HepG2 (cell line): ENCODE data around the gene DBNDD1. TPM values are rescaled to one million over a fixed set of nuclear protein-coding genes. Genes with fewer than 3 reads are reported as not detected.

Source experiments
- KAT8 ChIP-seq: IDR thresholded peaks from 2 replicates; pipeline ENCODE4 v1.6.1; 2016; ENCODE audit warnings: missing genetic modification reagents, missing compliant biosample characterization
- TAF1 ChIP-seq: sonication (generic); formaldehyde crosslinking; IDR thresholded peaks from 2 replicates; pipeline ENCODE4 v1.4.0; 2020; ENCODE audit warnings: missing genetic modification reagents
- ZSCAN12 ChIP-seq: sonication (generic); formaldehyde crosslinking; IDR thresholded peaks from 2 replicates; pipeline ENCODE4 v1.9.0; 2021; ENCODE audit warnings: mild to moderate bottlenecking, missing genetic modification reagents
- polyA plus RNA-seq, 8 experiments: library from polyadenylated mRNA; depleted of rRNA in 3 of 8; stranded (reverse) in 7 of 8; unstranded in 1 of 8; fragments of >200 nt; fragmentation: Illumina TruSeq in 4 of 8; extraction: Trizol in 4 of 8; gene quantifications; 2 replicates each; pipeline versions ENCODE4 v1.2.1 to v1.2.3, GENCODE V29; 2011 to 2016; ENCODE audit warnings: low read depth in 4 of 8, missing spikeins in 1 of 8, mixed read lengths in 1 of 8; ENCODE audit not compliant: insufficient read depth in 1 of 8
- total RNA-seq, 5 experiments: library from RNA; depleted of rRNA; stranded (reverse); fragments of >200 nt; fragmentation: Illumina TruSeq; extraction: Trizol; gene quantifications; 2 replicates each; pipeline ENCODE4 v1.2.3, GENCODE V29; 2016; ENCODE audit warnings: low read depth in 1 of 5
- TF ChIP-seq, protein P1 (sequence below): IDR thresholded peaks from 2 replicates; pipeline ENCODE4 v1.6.1; 2016; ENCODE audit warnings: low read depth, missing genetic modification reagents, missing compliant biosample characterization
- TF ChIP-seq, protein P2 (sequence below), 2 experiments: sonication (generic) in 1 of 2; formaldehyde crosslinking in 1 of 2; IDR thresholded peaks; 2 replicates each; pipeline versions ENCODE4 v1.5.1 to v1.6.1; 2011 to 2020; ENCODE audit warnings: borderline replicate concordance in 1 of 2, low read depth in 1 of 2, low read length in 1 of 2, mild to moderate bottlenecking in 1 of 2, missing genetic modification reagents in 1 of 2, moderate library complexity in 1 of 2
- TF ChIP-seq, protein P3 (sequence below): sonication (generic); formaldehyde crosslinking; IDR thresholded peaks from one replicate; pipeline ENCODE4 v1.5.1; 2020; ENCODE audit warnings: mild to moderate bottlenecking, missing genetic modification reagents; ENCODE audit errors: not compliant biosample characterization
- TF ChIP-seq, protein P4 (sequence below): sonication (generic); formaldehyde crosslinking; IDR thresholded peaks from 2 replicates; pipeline ENCODE4 v1.4.0; 2020; ENCODE audit warnings: mild to moderate bottlenecking, missing genetic modification reagents

Gene DBNDD1
- total and polyA plus RNA-seq, 2 of the 13 experiments (the other 11 are each of a cell fraction or from before 2014, with no cell fraction given), result 17.0 to 40.4 TPM

DNA sequence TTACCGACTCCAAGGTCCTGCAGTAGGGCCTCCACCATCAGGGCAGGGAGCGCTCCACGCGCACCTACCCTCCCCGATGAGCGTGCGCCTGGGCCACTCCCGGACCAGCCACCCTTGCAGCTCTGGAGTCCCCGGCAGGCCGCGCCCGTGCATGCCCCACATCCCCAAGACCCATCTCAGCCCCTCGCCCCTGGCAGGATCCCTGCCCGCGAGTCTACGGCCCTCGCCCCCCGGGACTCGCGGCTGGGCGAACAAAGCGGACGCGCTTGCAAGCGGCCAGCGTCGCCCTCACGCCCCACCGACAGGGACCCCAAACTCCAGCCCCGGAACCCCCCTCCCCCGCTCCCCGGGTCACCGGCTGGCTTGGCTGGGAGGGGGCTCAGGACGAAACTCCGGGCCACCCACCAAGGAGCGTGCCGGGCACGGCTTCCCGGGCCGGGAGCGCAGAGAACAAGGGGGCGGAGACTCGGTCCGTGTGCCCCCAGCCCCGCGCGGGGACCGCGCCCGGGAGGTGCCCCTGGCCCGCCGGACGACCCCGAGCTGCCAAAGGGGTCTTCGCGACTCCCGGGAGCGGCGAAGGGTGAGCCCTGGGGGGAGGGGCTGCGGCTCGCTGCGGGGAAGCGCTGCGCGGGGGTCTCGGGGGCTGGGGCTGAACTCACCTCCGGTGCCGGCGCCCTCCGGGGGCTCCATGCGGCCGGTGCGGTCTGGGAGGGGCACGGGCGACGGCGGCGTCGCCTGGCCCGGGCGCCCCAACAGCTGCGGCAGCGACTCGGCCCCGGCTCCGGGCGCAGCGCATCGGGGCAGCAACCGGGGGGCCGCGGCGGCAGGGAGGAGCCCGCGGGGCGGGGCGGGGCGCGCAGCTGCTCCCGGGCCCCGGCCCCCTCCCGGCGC is at the start of gene DBNDD1 (continued):
- TF ChIP-seq, protein P1, sequence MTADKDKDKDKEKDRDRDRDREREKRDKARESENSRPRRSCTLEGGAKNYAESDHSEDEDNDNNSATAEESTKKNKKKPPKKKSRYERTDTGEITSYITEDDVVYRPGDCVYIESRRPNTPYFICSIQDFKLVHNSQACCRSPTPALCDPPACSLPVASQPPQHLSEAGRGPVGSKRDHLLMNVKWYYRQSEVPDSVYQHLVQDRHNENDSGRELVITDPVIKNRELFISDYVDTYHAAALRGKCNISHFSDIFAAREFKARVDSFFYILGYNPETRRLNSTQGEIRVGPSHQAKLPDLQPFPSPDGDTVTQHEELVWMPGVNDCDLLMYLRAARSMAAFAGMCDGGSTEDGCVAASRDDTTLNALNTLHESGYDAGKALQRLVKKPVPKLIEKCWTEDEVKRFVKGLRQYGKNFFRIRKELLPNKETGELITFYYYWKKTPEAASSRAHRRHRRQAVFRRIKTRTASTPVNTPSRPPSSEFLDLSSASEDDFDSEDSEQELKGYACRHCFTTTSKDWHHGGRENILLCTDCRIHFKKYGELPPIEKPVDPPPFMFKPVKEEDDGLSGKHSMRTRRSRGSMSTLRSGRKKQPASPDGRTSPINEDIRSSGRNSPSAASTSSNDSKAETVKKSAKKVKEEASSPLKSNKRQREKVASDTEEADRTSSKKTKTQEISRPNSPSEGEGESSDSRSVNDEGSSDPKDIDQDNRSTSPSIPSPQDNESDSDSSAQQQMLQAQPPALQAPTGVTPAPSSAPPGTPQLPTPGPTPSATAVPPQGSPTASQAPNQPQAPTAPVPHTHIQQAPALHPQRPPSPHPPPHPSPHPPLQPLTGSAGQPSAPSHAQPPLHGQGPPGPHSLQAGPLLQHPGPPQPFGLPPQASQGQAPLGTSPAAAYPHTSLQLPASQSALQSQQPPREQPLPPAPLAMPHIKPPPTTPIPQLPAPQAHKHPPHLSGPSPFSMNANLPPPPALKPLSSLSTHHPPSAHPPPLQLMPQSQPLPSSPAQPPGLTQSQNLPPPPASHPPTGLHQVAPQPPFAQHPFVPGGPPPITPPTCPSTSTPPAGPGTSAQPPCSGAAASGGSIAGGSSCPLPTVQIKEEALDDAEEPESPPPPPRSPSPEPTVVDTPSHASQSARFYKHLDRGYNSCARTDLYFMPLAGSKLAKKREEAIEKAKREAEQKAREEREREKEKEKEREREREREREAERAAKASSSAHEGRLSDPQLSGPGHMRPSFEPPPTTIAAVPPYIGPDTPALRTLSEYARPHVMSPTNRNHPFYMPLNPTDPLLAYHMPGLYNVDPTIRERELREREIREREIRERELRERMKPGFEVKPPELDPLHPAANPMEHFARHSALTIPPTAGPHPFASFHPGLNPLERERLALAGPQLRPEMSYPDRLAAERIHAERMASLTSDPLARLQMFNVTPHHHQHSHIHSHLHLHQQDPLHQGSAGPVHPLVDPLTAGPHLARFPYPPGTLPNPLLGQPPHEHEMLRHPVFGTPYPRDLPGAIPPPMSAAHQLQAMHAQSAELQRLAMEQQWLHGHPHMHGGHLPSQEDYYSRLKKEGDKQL (CRISPR knock-in tag), result no peak
- TF ChIP-seq, protein P2, sequence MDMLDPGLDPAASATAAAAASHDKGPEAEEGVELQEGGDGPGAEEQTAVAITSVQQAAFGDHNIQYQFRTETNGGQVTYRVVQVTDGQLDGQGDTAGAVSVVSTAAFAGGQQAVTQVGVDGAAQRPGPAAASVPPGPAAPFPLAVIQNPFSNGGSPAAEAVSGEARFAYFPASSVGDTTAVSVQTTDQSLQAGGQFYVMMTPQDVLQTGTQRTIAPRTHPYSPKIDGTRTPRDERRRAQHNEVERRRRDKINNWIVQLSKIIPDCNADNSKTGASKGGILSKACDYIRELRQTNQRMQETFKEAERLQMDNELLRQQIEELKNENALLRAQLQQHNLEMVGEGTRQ (IDR thresholded peaks at IDR 0.05; ENCODE audit: low read depth, low read length), result no peak
- TF ChIP-seq, protein P2 (CRISPR knock-in tag; IDR thresholded peaks at IDR 0.05; ENCODE audit: borderline replicate concordance), result no peak
- TF ChIP-seq TAF1 (CRISPR knock-in tag) (0 out of 2 replicates have a peak, but pooled peaks have one; percentile 29), ZSCAN12 (CRISPR knock-in tag) (0 out of 2 replicates have a peak, but pooled peaks have one; percentile 16), KAT8 (CRISPR knock-in tag) (no peak)
- TF ChIP-seq, protein P3, sequence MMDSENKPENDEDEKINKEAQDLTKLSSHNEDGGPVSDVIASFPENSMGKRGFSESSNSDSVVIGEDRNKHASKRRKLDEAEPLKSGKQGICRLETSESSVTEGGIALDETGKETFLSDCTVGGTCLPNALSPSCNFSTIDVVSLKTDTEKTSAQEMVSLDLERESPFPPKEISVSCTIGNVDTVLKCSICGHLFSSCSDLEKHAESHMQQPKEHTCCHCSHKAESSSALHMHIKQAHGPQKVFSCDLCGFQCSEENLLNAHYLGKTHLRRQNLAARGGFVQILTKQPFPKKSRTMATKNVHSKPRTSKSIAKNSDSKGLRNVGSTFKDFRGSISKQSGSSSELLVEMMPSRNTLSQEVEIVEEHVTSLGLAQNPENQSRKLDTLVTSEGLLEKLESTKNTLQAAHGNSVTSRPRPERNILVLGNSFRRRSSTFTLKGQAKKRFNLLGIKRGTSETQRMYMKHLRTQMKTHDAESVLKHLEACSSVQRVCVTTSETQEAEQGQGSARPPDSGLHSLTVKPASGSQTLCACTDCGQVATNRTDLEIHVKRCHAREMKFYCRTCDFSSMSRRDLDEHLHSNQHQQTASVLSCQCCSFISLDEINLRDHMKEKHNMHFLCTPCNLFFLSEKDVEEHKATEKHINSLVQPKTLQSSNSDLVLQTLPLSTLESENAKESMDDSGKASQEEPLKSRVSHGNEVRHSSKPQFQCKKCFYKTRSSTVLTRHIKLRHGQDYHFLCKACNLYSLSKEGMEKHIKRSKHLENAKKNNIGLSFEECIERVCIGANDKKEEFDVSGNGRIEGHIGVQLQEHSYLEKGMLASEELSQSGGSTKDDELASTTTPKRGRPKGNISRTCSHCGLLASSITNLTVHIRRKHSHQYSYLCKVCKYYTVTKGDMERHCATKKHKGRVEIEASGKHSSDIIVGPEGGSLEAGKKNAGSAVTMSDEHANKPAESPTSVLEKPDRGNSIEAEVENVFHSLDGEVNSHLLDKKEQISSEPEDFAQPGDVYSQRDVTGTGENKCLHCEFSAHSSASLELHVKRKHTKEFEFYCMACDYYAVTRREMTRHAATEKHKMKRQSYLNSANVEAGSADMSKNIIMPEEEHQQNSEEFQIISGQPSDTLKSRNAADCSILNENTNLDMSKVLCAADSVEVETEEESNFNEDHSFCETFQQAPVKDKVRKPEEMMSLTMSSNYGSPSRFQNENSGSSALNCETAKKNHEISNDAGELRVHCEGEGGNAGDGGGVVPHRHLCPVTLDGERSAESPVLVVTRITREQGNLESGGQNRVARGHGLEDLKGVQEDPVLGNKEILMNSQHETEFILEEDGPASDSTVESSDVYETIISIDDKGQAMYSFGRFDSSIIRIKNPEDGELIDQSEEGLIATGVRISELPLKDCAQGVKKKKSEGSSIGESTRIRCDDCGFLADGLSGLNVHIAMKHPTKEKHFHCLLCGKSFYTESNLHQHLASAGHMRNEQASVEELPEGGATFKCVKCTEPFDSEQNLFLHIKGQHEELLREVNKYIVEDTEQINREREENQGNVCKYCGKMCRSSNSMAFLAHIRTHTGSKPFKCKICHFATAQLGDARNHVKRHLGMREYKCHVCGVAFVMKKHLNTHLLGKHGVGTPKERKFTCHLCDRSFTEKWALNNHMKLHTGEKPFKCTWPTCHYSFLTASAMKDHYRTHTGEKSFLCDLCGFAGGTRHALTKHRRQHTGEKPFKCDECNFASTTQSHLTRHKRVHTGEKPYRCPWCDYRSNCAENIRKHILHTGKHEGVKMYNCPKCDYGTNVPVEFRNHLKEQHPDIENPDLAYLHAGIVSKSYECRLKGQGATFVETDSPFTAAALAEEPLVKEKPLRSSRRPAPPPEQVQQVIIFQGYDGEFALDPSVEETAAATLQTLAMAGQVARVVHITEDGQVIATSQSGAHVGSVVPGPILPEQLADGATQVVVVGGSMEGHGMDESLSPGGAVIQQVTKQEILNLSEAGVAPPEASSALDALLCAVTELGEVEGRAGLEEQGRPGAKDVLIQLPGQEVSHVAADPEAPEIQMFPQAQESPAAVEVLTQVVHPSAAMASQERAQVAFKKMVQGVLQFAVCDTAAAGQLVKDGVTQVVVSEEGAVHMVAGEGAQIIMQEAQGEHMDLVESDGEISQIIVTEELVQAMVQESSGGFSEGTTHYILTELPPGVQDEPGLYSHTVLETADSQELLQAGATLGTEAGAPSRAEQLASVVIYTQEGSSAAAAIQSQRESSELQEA (CRISPR knock-in tag), result peak; percentile 24
- TF ChIP-seq, protein P4, sequence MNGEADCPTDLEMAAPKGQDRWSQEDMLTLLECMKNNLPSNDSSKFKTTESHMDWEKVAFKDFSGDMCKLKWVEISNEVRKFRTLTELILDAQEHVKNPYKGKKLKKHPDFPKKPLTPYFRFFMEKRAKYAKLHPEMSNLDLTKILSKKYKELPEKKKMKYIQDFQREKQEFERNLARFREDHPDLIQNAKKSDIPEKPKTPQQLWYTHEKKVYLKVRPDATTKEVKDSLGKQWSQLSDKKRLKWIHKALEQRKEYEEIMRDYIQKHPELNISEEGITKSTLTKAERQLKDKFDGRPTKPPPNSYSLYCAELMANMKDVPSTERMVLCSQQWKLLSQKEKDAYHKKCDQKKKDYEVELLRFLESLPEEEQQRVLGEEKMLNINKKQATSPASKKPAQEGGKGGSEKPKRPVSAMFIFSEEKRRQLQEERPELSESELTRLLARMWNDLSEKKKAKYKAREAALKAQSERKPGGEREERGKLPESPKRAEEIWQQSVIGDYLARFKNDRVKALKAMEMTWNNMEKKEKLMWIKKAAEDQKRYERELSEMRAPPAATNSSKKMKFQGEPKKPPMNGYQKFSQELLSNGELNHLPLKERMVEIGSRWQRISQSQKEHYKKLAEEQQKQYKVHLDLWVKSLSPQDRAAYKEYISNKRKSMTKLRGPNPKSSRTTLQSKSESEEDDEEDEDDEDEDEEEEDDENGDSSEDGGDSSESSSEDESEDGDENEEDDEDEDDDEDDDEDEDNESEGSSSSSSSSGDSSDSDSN (CRISPR knock-in tag), result peak; percentile 88
